Dedifferentiated amniotic fluid mesenchymal stem cell (primary cell): ENCODE measurements around the gene ZBED1.
"Not testable (repeated sequence)": the region's sequence is repeated elsewhere in the genome, so short reads cannot be mapped to it uniquely, and the experiment has no call there.

Experiments
- DNase-seq: peaks from one replicate; pipeline ENCODE4 v3.0.0-alpha.2; 2016; ENCODE audit errors: extremely low spot score

Gene ZBED1

GRCh38 chrX:2456091-2456490 is 44.7 kb downstream of the ZBED1 start:
- DNase-seq: not testable (repeated sequence)

GRCh38 chrX:2454620-2455019 is 46.2 kb downstream of the ZBED1 start:
- not testable (repeated sequence) for DNase-seq

DNA sequence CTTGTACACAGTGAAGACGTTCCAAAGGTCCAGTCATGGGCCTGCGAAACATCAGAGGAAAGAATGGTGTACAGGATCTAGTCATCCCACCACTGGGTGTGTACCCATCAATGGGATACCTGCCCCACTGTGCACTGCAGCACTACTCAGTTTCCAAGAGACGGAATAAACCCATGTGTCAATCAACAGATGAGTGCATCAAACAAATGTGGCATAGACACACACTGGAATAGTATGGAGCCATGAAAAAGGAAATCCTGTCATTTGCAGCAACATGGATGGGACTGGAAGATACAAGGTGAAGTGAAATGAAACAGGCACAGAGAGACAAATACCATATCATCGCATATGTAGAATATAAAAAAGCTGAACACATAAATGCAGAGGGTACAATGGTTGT is 48.0 kb downstream of the ZBED1 start:
- no peak for DNase-seq

- DNase-seq: no peak
Observed at GRCh38 chrX:2452317-2452784, 48.4 kb downstream of the ZBED1 start.

DNA sequence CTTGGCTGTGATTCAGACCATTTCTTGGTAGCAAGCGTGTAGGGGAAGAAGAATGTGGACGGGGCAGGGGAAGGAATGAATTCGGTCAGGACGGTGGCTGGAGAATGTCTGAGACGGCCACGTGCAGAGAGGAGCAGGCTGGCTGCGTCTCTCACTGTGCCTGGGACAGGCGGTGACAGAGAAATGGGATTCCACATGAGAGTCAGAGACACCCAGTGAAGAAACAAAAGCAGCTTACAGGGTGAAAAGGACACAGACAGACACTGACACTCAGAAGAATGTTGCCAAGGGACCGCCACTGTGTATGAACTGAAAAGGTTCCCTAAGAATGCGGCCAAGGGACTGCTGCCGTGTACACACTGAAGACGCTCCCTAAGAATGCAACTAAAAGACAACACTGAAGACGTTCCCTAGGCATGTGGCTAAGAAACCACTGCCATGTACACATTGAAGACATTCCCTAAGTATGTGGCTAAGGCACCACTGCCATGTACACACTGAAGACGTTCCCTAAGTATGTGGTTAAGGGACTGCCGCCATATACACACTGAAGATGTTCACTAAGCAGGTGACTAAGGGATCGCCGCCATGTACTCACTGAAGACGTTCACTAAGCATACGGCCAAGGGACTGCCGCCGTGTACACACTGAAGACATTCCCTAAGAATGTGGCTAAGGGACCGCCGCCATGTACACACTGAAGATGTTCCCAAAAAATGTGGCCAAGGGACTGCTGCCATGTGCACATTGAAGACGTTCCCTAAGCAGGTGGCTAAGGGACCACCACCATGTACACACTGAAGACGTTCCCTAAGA is 49.1 kb downstream of the ZBED1 start:
- no peak for DNase-seq

DNA sequence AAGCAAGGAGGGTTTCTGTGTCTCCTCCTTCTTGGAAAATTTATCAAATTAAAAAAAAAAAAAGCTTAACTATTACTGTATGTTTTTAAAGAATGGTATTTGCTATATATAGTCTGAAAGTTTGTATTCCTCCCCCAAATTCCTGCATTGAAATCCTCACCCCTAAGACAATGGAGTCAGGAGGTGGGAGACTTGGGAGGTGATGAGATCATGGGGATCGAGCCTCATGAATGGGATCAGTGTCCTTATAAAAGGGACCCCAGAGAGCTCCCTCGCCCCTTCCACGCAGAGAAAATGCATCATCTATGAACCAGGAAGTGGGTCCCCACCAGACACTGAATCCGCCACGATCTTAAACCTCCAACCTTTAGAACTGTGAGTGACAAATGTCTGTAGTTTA is 50.1 kb downstream of the ZBED1 start:
- no peak for DNase-seq

- DNase-seq: no peak
Observed at GRCh38 chrX:2449135-2449886, 51.5 kb downstream of the ZBED1 start.

- DNase-seq: no peak
Observed at GRCh38 chrX:2447484-2447883, 53.3 kb downstream of the ZBED1 start.

DNA sequence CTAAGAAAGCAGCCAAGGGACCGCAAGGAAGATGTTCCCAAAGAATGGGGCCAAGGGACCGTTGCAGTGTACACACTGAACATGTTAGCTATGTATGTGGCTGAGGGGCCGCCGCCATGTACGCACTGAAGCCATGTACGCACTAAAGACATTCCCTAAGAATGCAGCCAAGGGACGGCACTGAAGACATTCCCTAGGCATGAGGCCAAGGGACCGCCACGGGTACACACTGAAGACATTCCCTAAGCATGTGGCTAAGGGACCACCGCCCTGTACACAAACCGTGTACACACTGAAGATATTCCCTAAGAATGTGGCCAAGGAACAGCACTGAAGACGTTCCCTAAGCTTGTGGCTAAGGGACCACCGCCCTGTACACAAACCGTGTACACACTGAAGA is 54.0 kb downstream of the ZBED1 start:
- DNase-seq: no peak

- no peak for DNase-seq
Observed at GRCh38 chrX:2445662-2446623, 54.8 kb downstream of the ZBED1 start.

- DNase-seq: no peak
Observed at GRCh38 chrX:2442694-2443093, 58.1 kb downstream of the ZBED1 start.

- DNase-seq: no peak
Observed at GRCh38 chrX:2441466-2441865, 59.3 kb downstream of the ZBED1 start.

DNA sequence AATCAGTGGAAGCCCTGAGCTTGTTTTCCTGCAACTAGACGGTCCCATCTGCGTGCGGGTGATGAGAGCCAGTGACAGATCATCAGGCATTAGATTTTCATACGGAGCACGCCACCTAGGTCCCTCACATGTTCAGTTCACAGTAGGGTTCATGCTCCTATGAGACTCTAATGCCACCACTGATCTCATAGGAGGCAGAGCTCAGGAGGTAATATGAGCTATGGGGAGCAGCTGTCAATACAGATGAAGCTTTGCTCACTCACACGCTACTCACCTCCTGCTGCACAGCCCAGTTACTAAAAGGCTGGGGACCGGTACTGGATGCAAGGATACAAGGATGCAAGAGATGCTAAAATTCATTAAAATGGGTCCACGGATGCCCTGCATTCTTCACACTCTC is 61.2 kb downstream of the ZBED1 start:
- DNase-seq: no peak
